GM12801 (cell line): ENCODE measurements around the gene MXD1.

Experiments used
- CTCF ChIP-seq: IDR thresholded peaks from one replicate; pipeline ENCODE4 v1.5.1; 2011; ENCODE audit warnings: control low read depth; ENCODE audit not compliant: insufficient read length; ENCODE audit errors: extremely low read depth

MXD1 gene

GRCh38 chr2:69914950-69915945 is at the start of gene MXD1:
Gene MXD1, plus strand, starts transcription at chr2:69915109. Its CDS starts 222 bp downstream, at chr2:69915331.
- TF ChIP-seq CTCF = no peak

GRCh38 chr2:69888451-69888850 is 26.5 kb upstream of the MXD1 start:
- no peak for TF ChIP-seq CTCF

GRCh38 chr2:69889302-69889701 is 25.6 kb upstream of the MXD1 start:
- TF ChIP-seq CTCF = no peak

GRCh38 chr2:69890881-69891280 is 24.0 kb upstream of the MXD1 start:
- TF ChIP-seq CTCF = no peak

GRCh38 chr2:69893684-69894551 is 21.0 kb upstream of the MXD1 start, which contains the start of gene SNRNP27:
Gene SNRNP27, plus strand, starts transcription at chr2:69893956. Its CDS starts 29 bp downstream, at chr2:69893985.
- TF ChIP-seq CTCF = no peak

GRCh38 chr2:69902213-69902922 is 12.5 kb upstream of the MXD1 start:
- TF ChIP-seq CTCF = no peak

- TF ChIP-seq CTCF = no peak
Observed at GRCh38 chr2:69907216-69907615, 7.7 kb upstream of the MXD1 start.
